UCSD-AML1 (cell line): ENCODE measurements around the gene RBFOX1.

ENCODE experiments used
- DNase-seq: peaks from one replicate; lab custom pipeline; 2025; ENCODE audit not compliant: unreplicated experiment; lab: John Stamatoyannopoulos, UW

The RBFOX1 gene

GRCh38 chr16:7755347-7755882 lies 422.8 kb downstream of the RBFOX1 start:
- DNase-seq, result no peak
